COR-L47 (cell line): Measurements from ENCODE around the gene OR52D1.

Experiments used
- DNase-seq: peaks from one replicate; lab custom pipeline; 2025; lab: John Stamatoyannopoulos, UW

The OR52D1 gene

DNA sequence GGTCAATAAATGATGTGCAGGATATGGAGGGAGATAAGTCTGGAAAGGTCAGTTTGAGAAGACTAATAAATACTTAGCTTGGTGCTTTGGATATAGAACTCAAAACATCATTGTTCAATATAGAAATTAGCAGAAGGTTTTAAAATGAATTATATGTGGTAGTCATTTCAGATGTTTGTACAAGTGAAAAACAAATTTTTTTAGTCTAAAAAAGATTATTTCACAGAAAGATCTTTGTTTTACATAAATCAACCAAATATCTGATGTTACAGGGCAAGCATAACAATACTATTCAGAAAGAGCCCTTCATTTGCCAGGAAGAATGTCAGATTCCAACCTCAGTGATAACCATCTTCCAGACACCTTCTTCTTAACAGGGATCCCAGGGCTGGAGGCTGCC is at the start of gene OR52D1:
Gene OR52D1 (plus strand): TSS at position 301 of the 400 bp plus-strand sequence. CDS start 22 bp downstream, at position 323.
- no peak for DNase-seq

DNA sequence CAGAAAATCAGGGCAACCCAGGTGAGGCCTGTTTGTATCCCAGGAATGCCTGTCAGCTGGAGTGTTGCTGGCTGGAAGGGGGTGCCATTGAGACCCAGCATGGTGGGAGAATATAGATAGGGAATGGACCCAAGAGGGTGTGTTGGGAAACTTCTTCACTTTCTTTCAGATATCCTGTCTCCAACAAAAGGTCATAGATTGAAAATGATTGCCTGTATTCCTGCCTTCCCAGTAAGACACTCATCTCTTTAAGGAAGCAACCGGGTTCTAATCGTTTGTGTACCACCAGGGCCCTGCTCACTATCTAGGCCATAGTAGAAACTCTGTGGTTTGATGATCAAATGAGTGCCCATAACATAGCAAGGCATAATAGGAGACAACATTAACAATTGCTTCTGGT is 47.1 kb upstream of the OR52D1 start, which contains the start of gene OR51I1:
Gene OR51I1 (minus strand): TSS at position 101 of the 400 bp plus-strand sequence. CDS start 0 bp downstream, at position 101.
- no peak for DNase-seq

DNA sequence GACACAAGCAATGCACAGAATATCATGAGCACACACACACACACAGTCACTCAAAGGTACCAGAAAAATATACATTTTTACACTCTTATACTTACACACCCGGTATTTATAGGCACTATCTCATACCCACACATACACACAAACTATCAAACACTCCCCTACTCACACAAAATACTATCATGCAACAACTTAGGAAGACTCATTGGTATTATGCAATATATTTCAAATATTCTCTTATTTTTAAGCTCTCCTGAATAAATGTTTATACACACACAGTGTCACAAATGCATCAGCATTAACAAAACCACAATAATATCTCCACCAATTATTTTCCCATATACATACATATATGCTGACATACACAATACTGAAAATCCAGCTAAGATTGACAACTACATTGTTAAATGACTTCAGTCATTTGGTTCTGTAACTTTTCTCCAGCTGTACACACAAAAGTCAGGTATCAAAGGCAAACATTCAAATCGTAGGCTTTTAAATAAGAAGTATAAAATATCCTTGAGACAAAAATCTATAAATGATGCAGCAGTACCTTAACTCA is 44.6 kb upstream of the OR52D1 start:
- no peak for DNase-seq

DNA sequence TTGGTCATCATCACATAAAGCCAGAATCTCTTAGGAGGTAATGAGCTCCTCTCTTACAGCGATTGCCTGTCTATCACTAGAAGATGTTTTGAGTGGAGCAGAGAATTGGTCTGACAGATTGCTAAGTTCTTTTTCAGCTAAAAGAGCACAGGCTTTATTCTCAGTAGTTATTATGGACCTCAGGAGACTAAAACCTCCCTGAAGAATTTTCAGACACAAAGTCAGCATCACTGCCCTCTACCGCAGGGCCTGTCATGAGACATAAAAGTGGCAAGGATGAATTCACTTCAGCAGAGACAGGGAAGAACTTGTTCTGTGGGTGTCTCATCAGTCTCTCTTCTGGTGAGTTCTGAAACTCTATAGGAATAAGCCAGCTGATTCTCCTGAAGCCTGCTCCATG is 39.5 kb upstream of the OR52D1 start, which contains the start of gene OR51I2:
Gene OR51I2 (plus strand): TSS at position 301 of the 400 bp plus-strand sequence. CDS start 4,166 bp downstream, outside the sequence.
- no peak for DNase-seq

DNA sequence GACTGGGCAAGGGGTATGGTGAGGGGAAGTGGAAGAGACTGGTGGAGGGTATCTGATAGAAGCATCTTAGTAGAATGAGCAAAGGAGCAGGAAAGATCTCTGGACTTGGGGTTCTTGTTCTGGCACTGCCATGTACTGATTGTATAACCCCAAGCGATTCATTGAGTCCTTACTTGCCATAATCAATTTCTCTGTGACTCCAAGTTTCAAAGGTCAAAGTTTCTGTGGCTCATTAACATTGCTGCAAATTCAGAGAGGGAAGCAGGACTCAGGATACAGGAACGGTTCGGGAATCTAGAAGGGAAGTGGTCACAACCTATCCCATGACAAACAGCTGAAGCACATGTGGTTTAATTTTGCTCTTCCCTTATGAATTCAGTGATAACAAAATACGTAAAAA is 39.1 kb upstream of the OR52D1 start:
- DNase-seq: no peak

DNA sequence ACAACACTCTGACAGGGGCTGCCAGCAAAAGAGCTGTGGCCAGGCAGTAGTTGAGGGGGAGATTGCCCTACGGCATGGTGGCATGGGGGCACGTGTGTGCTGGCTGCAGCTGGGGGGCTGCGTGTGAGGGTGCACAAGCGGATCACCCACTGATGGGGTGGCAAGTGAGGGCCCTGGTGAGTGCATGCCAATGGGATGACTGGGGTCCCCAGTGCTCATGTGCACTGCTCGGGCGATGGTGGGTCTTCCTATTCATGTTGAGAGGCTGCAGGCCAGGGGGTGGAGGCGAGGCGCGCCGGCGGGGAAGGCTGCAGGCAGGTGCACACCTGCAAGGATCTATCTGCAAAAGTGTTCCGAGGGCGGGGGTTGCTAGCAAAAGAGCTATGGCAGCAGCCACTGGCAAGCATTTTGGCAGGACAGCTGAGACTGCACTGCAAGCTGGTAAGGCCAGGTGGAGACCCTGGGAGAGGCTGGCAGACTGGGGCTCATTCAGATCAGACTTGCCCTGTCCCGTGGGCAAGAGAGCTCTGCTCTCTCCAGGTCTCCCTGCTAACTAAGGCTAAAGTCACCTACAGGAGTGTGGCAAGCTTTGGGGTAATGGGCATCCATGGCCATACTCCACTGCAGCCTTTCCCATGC is 27.4 kb upstream of the OR52D1 start:
- no peak for DNase-seq

DNA sequence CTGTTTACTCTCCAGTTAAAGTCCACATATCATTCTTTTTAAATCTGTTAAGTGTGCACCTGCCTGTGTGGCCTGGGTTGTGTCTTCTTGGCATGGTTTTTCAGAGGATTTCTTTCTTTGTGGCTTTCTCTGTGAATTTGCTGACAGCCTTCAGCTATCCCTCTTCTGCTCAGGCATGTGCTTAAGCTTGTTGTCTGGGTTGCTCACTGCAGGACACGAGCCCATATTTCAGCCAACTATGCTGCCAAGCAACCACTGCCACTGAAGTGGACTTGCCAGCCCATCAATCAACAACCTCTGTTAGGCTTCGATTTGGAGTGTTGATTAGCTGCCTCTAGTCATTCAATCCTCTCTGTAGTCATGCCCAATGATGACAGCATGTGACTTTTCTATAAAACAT is 21.0 kb upstream of the OR52D1 start:
- DNase-seq: no peak

DNA sequence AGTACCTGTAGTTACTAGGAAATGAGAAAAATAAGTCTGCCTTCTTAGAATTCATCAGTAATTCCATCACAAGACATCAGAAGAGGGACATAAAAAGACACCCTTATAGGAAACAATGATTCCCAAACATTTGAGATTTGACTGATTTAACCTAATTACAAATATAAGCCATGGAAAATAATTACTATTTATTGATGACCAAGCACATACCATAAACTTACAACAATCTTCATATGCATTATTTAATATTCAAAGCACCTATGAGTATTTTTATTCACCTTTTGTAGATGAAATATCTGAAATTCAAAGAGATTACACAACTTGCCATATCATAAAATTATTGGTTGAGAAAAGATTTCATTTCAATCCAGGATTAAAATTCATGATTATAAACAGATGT is 14.6 kb upstream of the OR52D1 start:
- no peak for DNase-seq

DNA sequence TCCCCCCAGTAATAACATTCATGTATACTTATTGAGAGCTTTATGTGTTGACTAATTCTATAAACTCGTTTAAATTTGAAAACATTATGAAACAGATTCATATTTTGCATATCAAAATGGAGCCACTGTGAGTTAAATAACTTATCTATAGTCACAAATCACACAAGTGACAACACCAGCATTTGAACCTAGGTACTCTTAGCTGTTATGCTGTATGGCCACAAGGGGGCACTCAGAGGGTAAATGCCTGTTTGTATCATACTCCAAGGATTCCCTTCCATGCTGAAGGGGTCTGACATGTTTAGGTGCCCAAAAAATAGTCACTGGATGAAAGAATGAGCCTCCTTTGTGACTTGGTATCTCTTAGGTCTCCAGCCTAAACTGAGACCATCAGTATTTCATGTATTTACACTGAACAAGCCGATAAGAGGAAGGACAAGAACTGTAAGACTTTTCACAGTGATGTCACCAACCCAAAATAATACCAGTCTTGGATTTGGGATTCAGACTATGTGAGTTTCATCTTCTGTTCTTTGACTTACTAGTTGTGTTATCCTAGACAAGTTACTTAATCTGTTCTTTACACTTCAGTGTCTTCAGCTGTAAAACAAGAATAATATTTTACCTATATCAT is 12.2 kb upstream of the OR52D1 start:
- no peak for DNase-seq

DNA sequence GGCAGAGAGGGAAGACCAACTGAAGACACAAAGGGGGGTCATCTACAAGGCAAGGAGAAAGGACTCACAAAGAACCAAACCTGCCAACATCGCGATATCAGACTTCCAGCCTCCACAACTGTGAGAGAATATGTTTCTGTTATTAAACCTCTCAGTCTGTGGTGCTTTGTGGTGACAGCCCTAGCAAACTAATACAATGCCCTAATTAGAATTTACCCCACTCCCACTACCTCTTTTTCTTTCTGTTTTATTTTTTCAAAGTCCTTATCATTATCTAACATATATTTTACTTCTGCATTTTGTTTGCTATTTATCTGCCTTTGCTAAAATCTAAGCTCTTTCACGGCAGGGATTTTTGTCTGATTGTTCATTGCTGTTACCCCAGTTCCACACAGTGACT is 2.5 kb upstream of the OR52D1 start:
- DNase-seq: no peak

DNA sequence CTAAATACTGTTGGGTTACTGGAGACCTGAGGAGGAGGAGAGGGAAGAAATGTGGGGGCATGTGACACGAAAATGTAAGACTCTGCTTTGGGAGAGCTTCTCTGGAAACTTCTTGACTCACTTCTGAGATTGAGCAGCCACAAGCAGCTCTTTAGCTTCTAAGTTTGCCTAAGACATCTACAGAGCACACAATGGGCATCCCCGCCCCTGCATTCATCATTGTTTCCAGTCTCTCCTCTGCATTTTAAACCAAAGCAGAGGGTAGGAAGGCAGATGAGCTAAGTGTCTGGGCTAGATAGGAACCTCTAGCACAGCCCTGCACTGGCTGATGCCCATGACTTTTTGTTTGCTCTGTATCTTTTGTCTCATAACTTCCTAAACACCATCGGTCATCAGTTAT is 2.1 kb upstream of the OR52D1 start:
- DNase-seq: no peak

DNA sequence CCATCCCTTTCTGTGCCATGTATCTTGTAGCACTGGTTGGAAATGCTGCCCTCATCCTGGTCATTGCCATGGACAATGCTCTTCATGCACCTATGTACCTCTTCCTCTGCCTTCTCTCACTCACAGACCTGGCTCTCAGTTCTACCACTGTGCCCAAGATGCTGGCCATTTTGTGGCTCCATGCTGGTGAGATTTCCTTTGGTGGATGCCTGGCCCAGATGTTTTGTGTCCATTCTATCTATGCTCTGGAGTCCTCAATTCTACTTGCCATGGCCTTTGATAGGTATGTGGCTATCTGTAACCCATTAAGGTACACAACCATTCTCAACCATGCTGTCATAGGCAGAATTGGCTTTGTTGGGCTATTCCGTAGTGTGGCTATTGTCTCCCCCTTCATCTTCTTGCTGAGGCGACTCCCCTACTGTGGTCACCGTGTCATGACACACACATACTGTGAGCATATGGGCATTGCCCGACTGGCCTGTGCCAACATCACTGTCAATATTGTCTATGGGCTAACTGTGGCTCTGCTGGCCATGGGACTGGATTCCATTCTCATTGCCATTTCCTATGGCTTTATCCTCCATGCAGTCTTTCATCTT is 414 bp downstream of the OR52D1 start:
- no peak for DNase-seq

DNA sequence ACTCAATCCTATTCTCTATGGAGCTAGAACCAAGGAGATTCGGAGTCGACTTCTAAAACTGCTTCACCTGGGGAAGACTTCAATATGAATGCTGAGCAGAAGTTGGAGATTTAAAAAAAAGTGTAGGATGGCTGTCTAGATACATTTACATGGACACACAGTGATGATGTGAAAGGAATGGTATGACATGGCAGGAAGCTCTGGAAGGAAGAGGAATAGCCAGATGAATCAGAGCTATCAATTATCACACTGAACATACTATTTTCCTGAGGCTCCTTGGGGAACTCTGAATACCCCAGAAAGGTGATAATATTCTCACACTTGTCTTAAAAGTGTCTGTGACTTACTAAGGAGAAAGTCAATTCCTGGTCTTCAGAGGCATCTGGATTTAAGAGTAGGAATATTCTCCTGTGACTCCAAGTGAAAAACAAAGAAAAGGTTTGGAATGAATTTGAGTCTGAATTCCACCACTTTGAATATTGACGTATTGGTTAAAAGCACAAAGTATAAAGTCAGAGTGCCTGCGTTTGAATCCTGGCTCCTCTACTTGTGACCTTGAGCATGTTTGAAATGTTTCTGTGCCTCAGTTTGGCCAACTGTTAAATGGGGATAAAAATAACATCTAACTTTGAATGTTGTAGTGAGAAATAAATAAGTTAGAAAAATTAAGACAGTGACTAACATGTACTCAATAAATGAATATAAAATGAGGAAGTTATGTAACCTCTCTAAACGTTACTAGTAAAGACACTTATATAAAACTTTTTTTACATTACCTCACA is 1.3 kb downstream of the OR52D1 start:
- DNase-seq: no peak

DNA sequence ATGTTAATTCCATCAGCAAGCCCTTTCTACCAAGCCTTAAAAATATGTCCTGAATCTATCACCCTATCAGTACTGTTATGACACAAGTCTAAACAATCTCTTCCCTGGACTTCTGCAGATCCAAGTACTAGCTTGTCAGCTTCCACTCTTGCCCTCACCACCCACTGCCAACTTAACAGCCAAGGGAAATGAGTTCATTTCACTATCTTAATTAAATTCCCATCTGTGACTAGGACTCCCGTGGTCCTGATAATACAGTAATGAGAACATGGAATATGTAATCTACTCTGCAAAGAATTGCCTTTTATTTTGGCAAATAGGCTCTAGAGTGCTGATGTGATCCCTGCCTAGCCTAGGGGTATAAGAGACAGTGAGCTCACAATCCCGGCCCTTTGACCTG is 11.2 kb downstream of the OR52D1 start:
- no peak for DNase-seq

DNA sequence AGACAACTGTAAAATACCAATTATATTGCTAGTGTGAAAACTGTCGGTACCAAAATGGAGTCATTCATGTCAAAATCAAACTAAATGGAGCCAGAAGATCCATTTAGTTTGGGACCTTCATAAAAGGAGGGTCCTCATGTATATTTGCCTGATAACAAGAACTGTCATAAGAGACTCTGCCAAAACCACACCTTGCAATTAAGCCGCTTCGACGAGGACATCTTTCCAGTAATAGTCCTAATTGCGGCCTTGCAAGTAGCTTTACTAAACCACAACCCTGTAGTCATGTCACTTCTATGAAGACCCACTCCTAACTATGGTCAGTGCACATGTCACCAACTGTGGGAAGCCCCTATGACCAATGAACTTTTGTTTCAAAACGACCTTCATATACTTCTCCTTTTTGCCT is 11.9 kb downstream of the OR52D1 start:
- DNase-seq: no peak

DNA sequence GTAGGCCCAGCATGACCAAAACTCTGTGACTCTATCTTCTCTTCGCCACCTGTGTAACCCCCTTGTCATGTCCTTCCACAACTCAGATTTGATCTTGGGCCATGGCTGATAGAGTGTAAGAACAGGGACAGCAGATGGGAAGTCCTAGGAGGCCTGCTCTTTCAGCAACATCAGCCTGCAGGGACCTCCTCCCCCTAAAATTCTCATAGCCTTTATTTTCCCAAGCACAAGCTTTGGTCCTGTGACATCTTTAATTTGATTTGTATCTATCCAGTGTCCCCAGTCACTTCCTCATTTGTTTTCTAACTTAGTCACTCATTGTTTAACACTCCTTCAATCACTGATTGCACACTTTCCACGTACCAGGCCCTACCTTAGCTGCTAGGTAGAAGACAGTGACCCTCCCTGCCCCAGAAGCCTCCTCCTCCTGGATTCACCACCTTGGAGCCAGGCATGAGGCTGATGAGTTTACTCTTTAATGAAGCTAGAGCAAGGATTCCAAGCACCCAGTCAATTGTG is 16.0 kb downstream of the OR52D1 start:
- no peak for DNase-seq

DNA sequence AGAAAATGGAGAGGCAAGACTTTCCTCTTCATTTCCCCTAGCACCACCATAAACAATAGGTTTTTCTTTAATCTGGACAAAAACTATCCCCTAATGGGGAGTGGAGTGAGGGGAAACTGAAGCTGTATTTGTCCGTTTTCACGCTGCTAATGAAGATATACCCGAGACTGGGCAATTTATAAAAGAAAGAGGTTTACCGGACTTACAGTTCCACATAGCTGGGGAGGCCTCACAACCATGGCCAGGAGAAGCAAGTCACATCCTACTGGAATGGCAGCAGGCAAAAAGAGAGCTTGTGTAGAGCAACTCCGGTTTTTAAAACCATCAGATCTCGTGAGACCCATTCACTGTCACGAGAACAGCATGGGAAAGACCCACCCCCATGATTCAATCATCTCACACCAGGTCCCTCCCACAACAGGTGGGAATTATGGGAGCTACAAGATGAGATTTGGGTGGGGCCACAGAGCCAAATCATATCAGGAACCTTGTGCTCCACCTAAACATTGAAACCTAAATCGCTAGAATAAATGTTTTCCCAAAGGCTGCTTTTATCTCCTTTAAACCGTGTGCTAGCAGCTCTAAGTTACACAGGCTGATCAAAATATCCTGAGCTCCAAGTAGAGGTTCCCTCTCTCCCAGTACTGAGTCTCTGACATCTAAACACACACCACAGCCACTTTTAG is 17.0 kb downstream of the OR52D1 start:
- no peak for DNase-seq

DNA sequence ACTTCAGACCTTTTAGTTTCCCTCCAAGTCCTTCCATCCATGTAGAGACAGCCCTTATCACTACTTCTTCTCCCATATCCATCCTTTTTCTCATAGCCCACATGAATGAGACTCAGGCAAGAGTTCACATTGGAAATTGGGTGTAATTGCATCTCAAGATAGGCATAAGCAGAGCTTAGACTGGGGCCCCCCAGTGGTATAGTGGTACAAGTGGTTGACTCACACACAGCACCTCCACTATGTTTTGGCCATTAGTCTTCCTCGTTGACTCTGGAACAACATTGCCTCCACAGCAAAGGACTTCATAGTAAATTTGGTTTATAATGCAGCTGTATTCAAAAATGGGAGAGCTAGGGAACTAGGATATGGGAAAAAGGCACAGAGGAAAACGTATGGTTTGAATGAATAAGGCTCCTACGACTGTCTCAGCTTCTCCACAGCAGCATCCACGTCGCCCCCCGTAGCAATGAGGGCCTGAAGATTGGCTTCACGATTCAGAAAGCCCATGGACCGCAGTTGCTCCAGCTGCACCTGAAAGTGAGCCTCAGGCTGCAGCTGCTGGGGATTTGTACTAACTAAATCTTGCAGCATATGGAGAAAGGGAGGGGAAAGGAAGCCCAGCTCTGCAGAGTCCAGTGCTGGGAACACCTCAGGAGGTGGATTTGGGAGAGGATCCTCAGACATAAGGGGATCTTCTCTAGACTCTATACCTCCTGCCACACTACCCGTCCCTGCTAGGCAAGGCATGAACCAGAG is 18.9 kb downstream of the OR52D1 start:
- no peak for DNase-seq

DNA sequence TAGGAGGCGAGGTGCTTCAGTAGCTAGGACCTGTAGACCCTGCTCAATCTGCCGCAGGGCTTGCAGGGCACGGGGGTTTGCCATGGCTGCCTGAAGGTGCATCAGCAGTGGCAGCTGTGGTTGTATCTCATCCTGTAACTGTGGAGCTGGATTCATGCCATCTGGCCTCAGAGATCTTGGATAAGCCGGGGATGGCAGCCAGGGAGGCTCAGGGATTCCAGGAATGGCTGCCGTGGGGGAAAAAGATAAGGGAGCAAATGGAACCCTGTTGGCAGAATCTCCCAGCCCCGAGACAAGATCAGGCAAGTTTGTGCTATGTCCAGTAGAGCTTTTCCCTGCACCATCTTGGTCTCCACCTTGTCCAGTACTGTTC is 19.4 kb downstream of the OR52D1 start:
- DNase-seq: no peak

DNA sequence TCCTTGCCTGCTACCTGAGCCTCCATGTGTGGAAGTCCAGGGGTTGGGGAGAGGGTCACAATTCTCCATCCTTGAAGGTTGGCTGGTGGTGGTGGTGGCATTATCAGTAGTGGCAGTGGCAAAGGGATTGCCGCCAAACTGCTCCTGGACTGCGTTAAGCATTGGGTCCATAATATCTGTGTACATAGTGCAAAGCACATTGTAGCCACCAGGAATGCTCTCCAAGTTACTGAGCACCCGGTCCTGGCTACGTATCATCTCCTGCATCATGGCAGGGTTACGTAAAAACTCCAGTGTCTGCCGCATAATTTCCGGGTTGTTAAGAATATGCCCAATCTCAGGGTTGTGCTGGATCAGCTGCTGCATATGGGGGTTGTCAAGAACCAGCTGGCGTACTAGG is 20.1 kb downstream of the OR52D1 start:
- DNase-seq: no peak

DNA sequence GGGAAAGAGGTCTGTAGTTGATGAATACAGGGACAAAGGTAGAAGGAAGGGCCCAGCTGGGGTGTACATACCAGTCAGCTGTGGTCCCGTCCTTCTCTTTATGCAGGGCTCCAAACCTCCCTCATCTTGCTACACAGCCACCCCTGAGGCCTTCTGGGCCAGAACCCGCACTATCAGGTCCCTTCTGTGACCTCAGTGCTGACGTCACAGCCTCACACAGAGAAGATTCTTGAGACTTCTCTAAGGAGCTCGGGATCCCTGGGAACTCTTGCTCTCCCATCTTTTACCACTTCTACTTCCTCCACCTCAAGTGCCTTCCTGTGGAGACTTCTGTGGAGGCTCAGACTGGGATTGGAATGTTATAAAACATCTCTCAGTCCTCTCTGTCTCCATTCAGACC is 21.3 kb downstream of the OR52D1 start, which contains the start of gene UBQLN3:
Gene UBQLN3 (minus strand): TSS at position 155 of the 400 bp plus-strand sequence. CDS start 399 bp downstream, outside the sequence.
- DNase-seq: no peak
